GM18505 (cell line): ENCODE results near the gene CDKL1.
A peak's percentile ranks its signal among the peaks of the same experiment; 100 is the strongest.

Experiments used
- ATAC-seq: cut with Tn5 transposase; IDR thresholded peaks from one replicate; pipeline ENCODE4 v1.9.1; 2021; ENCODE audit not compliant: unreplicated experiment
- POLR2A ChIP-seq: IDR thresholded peaks from 4 replicates; pipeline ENCODE4 v1.6.1; 2011; ENCODE audit warnings: borderline replicate concordance; ENCODE audit not compliant: insufficient read depth, insufficient read length; ENCODE audit errors: extremely low read depth

The CDKL1 gene

GRCh38 chr14:50312734-50313054 is 84.0 kb downstream of the CDKL1 start:
- ATAC-seq = peak; percentile 31
- no peak for TF ChIP-seq POLR2A

GRCh38 chr14:50311972-50312733 is 84.5 kb downstream of the CDKL1 start, which contains the start of the genes DMAC2L and L2HGDH:
Gene DMAC2L (plus strand): TSS chr14:50312324. CDS start chr14:50321488, 9,164 bp downstream.
Gene L2HGDH (minus strand): TSS chr14:50312229. CDS start chr14:50312150, 79 bp downstream.
- TF ChIP-seq POLR2A = peak; percentile 90
- peak; percentile 92 for ATAC-seq

- no peak for ATAC-seq
- no peak for TF ChIP-seq POLR2A
Observed at GRCh38 chr14:50311337-50311971, 85.2 kb downstream of the CDKL1 start.

GRCh38 chr14:50310445-50310844 is 86.2 kb downstream of the CDKL1 start:
- ATAC-seq = no peak
- no peak for TF ChIP-seq POLR2A

- TF ChIP-seq POLR2A = no peak
- no peak for ATAC-seq
Observed at GRCh38 chr14:50308363-50308915, 88.2 kb downstream of the CDKL1 start.

- no peak for TF ChIP-seq POLR2A
- no peak for ATAC-seq
Observed at GRCh38 chr14:50303744-50304471, 92.8 kb downstream of the CDKL1 start.

DNA sequence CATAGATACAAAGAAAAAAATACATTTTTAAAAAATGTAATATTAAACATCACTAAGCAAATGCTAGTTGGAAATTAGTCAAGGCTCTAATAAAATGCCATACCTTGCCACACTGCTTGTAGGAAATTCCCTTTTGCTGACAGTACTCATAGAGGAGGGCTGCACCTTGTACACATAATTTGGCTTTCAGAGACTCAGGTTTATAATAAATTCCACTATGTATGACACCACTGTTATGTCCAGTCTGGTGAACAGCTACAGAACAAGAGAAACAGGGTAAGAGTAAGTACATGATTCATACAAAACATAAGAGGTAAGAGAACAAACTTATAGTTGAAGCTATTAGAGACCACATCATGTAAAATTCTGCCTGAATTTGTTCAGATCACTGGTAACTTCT is 94.8 kb downstream of the CDKL1 start:
- no peak for ATAC-seq
- TF ChIP-seq POLR2A = no peak

DNA sequence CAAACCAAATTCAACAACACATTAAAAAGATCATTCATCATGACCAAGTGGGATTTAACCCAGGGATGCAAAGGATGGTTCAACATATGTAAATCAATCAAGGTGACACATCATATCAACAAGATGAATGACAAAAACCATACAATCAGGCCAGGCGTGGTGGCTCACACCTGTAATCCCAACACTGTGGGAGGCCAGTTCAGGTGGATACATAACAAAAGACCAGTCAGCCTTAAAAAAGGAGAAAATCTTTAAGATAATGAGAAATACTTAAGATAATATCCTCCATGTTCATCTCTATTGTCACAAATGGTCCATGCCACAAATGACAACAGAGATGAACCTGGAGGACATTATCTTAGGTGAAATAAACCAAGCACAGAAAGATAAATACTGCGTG is 97.1 kb downstream of the CDKL1 start:
- ATAC-seq = no peak
- TF ChIP-seq POLR2A = no peak

- no peak for ATAC-seq
- no peak for TF ChIP-seq POLR2A
Observed at GRCh38 chr14:50290306-50290705, 106.4 kb downstream of the CDKL1 start.

GRCh38 chr14:50288146-50288545 is 108.5 kb downstream of the CDKL1 start:
- no peak for ATAC-seq
- TF ChIP-seq POLR2A = no peak

DNA sequence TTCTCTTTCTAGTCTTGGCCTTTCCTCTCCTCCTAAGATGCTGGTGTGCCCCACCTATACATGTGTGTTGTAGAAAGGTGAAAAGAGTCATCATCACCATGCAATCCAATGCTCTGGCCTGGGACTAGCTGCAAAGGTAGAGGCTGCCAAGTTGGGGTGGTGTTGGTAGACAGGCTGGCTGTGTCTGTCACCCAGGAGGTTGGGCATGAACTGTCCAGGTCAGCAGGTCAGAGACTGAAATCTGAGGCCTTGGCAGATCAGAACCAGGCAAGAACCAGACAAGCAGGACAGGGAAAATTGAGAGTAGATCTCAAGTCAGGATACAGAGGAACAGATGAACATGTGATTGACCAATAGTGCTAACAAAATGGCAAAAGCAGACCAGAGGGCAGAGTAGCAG is 110.8 kb downstream of the CDKL1 start:
- ATAC-seq = no peak
- TF ChIP-seq POLR2A = no peak
